Mammary epithelial cell (primary cell): ENCODE data around the gene ECI2.

Experiments
- CTCF ChIP-seq, 2 donors: IDR thresholded peaks in 1 of 2; conservative IDR thresholded peaks in 1 of 2; 2 replicates each; pipeline ENCODE4 v1.5.1; 2011 to 2012; ENCODE audit warnings: inconsistent platforms in 2 of 2, low read length in 2 of 2, mild to moderate bottlenecking in 2 of 2, control low read depth in 1 of 2, low read depth in 1 of 2; ENCODE audit not compliant: insufficient read depth in 1 of 2; ENCODE audit errors: extremely low read depth in 1 of 2
- EZH2 ChIP-seq: IDR thresholded peaks from 2 replicates; pipeline ENCODE4 v1.6.1; 2012; ENCODE audit warnings: low read length, inconsistent platforms, borderline replicate concordance

- no peak for TF ChIP-seq CTCF (conservative IDR thresholded peaks at IDR 0.05 in 1 of 2, IDR thresholded peaks at IDR 0.05 in 1 of 2; ENCODE audit: extremely low read depth in 1 of 2, insufficient read depth in 1 of 2, low read depth in 1 of 2, low read length in 2 of 2)
- no peak for TF ChIP-seq EZH2
Observed at GRCh38 chr6:4136354-4136831, 1.0 kb upstream of the ECI2 start.
